22Rv1 (cell line): ENCODE data around the gene AOAH.
"Not testable (repeated sequence)": the region's sequence is repeated elsewhere in the genome, so short reads cannot be mapped to it uniquely, and the experiment has no call there.

Experiments used
- ZFX ChIP-seq: fragments of 450-650 bp; IDR thresholded peaks from 2 replicates; pipeline ENCODE4 v1.6.1; 2017; ENCODE audit warnings: antibody characterized with exemption, borderline replicate concordance
- TF ChIP-seq, protein P1 (sequence below): fragments of 450-650 bp; IDR thresholded peaks from 2 replicates; pipeline ENCODE4 v1.5.1; 2017; ENCODE audit warnings: mild to moderate bottlenecking

DNA sequence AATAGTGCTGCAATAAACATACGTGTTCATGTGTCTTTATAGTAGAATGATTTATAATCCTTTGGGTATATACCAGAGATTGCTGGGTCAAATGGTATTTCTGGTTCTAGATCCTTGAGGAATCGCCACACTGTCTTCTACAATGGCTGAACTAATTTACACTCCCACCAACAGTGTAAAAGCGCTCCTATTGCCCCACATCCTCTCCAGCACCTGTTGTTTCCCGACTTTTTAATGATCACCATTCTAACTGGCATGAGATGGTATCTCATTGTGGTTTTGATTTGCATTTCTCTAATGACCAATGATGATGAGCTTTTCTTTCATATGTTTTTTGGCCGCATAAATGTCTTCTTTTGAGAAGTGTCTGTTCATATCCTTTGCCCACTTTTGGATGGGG is 235.6 kb downstream of the AOAH start:
- TF ChIP-seq, protein P1, sequence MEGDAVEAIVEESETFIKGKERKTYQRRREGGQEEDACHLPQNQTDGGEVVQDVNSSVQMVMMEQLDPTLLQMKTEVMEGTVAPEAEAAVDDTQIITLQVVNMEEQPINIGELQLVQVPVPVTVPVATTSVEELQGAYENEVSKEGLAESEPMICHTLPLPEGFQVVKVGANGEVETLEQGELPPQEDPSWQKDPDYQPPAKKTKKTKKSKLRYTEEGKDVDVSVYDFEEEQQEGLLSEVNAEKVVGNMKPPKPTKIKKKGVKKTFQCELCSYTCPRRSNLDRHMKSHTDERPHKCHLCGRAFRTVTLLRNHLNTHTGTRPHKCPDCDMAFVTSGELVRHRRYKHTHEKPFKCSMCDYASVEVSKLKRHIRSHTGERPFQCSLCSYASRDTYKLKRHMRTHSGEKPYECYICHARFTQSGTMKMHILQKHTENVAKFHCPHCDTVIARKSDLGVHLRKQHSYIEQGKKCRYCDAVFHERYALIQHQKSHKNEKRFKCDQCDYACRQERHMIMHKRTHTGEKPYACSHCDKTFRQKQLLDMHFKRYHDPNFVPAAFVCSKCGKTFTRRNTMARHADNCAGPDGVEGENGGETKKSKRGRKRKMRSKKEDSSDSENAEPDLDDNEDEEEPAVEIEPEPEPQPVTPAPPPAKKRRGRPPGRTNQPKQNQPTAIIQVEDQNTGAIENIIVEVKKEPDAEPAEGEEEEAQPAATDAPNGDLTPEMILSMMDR = not testable (repeated sequence)
- TF ChIP-seq ZFX = not testable (repeated sequence)
